BJ (cell line): ENCODE measurements around the gene KCMF1. TPM values are rescaled to one million over a fixed set of nuclear protein-coding genes. Genes with fewer than 3 reads are reported as not detected.
"Not testable (repeated sequence)": the region's sequence is repeated elsewhere in the genome, so short reads cannot be mapped to it uniquely, and the experiment has no call there.

ENCODE experiments used
- CTCF ChIA-PET: fragments of 350-600 bp; formaldehyde crosslinking; extraction: SDS; loops from one replicate; lab custom pipeline; 2021; ENCODE audit warnings: antibody characterized with exemption, inconsistent platforms; lab: Yijun Ruan, JAX
- POLR2A ChIA-PET: fragments of 300-600 bp; sonication (Branson Sonifier 250); formaldehyde crosslinking; extraction: SDS; loops from one replicate; lab custom pipeline; 2021; ENCODE audit warnings: antibody characterized with exemption; lab: Charles Lee
- DNase-seq: peaks from one replicate; pipeline ENCODE4 v3.0.0-alpha.2; 2011; ENCODE audit warnings: low read depth
- H3K27me3 ChIP-seq: 2 replicates; pipeline ENCODE4 v1.6.0; 2011; ENCODE audit warnings: low read length; ENCODE audit not compliant: control insufficient read depth, insufficient read depth
- H3K36me3 ChIP-seq: 2 replicates; pipeline ENCODE4 v1.5.1; 2011; ENCODE audit warnings: low read length; ENCODE audit not compliant: control insufficient read depth, insufficient read depth
- H3K4me3 ChIP-seq: 2 replicates; pipeline ENCODE4 v1.5.1; 2011; ENCODE audit warnings: low read depth, mild to moderate bottlenecking, control low read depth, low read length
- polyA plus RNA-seq: library from polyadenylated mRNA; depleted of rRNA; stranded (reverse); fragments of >200 nt; gene quantifications from 2 replicates; pipeline ENCODE4 v1.2.3, GENCODE V29; 2011
- TF ChIP-seq, protein P1 (sequence below): IDR thresholded peaks from 2 replicates; pipeline ENCODE4 v1.5.1; 2011; ENCODE audit warnings: low read depth, mild to moderate bottlenecking, control low read depth, inconsistent platforms, low read length, moderate library complexity; ENCODE audit not compliant: insufficient read depth

The KCMF1 gene
- polyA plus RNA-seq, 1 experiment, result 83.3 TPM

DNA sequence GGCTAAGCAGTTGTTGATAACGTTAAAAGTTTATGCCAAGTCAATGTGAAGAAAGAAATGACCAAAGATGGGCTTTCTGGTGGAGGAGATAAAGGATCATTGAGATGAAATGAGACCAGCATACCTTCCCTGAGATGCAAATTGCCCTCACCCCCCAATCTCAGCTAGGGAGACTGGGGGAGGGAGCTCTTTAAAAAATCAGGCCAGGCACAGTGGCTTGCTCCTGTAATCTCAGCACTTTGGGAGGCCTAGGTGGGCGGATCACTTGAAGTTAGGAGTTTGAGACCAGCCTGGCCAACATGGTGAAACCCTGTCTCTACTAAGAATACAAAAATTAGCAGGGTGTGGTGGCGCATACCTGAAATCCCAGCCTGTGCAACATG, 30.9 kb upstream of the KCMF1 start:
- no peaks in the 10 kb centered on the region for H3K27me3 ChIP-seq
- H3K36me3 ChIP-seq, result no peaks in the 10 kb centered on the region
- H3K4me3 ChIP-seq, result no peak overlapping the region
- CTCF ChIA-PET, result interaction anchor here (0.8 to 14.0 kb wide), 6 partner anchors 9 to 127 kb away, joined by 3 to 106 read pairs (median 4); no protein-coding TSS in a partner anchor
- DNase-seq, result no peak
- POLR2A ChIA-PET, result no interaction called here
- TF ChIP-seq, protein P1, sequence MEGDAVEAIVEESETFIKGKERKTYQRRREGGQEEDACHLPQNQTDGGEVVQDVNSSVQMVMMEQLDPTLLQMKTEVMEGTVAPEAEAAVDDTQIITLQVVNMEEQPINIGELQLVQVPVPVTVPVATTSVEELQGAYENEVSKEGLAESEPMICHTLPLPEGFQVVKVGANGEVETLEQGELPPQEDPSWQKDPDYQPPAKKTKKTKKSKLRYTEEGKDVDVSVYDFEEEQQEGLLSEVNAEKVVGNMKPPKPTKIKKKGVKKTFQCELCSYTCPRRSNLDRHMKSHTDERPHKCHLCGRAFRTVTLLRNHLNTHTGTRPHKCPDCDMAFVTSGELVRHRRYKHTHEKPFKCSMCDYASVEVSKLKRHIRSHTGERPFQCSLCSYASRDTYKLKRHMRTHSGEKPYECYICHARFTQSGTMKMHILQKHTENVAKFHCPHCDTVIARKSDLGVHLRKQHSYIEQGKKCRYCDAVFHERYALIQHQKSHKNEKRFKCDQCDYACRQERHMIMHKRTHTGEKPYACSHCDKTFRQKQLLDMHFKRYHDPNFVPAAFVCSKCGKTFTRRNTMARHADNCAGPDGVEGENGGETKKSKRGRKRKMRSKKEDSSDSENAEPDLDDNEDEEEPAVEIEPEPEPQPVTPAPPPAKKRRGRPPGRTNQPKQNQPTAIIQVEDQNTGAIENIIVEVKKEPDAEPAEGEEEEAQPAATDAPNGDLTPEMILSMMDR, result no peak

DNA sequence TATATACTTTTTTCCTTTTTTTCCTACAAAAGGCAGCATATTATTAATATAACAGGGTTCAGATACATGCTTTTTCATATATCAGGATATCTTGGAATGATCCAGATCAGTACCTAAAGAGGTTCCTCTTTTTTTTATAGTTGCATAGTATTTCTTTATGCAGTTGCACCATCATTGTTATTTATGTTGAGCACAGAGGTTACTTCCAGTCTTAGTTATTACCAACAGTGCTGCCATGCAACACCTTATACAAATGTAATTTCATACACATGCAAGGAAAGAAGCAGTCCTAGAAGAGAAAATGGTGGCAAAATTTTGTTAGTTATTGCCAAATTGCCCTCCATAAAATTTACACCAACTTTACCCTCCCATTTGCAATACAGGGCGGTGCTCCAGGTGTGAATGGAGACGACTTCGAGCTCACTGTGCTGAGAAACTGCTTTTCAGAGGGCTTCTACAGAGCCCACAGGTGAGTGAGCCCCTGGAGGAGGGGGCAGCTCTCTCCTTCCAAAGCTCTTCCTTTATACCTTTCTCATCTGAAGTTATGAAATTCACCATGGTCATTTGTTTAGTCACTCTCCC, 30.0 kb upstream of the KCMF1 start:
- H3K36me3 ChIP-seq, result no peaks in the 10 kb centered on the region
- H3K27me3 ChIP-seq, result no peaks in the 10 kb centered on the region
- H3K4me3 ChIP-seq, result no peak overlapping the region
- ChIA-PET POLR2A (no interaction called here), CTCF (interaction anchor here (1.1 to 14.0 kb wide), 4 partner anchors 13 to 126 kb away, joined by 3 to 106 read pairs (median 4); no protein-coding TSS in a partner anchor)
- no peak for DNase-seq
- TF ChIP-seq, protein P1, result no peak

DNA sequence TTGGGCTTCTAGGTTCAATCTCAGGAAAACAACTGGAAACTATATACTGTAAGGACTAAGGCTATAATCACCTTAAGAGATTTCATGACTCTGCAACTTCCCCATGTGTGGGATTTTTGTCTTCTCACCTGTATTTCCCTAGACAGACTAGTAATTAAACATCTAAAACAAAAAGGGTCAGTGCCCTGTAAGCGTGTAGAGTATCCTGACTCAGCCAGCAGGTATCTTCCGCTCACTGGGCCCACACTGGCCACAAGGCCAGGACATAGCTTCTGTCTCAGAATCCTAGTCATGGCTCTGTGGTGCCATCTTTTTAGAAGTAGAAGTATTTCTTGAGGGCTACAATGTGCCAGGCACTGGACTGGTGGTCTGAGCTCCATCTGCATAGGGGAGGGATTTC, 28.8 kb upstream of the KCMF1 start:
- TF ChIP-seq, protein P1, result no peak
- POLR2A ChIA-PET, result no interaction called here
- no peak overlapping the region for H3K4me3 ChIP-seq
- CTCF ChIA-PET, result interaction anchor here (1.1 to 14.0 kb wide), 3 partner anchors 17 to 358 kb away, joined by 4 to 106 read pairs (median 4); no protein-coding TSS in a partner anchor
- no peak for DNase-seq
- no peaks in the 10 kb centered on the region for H3K27me3 ChIP-seq
- no peaks in the 10 kb centered on the region for H3K36me3 ChIP-seq

DNA sequence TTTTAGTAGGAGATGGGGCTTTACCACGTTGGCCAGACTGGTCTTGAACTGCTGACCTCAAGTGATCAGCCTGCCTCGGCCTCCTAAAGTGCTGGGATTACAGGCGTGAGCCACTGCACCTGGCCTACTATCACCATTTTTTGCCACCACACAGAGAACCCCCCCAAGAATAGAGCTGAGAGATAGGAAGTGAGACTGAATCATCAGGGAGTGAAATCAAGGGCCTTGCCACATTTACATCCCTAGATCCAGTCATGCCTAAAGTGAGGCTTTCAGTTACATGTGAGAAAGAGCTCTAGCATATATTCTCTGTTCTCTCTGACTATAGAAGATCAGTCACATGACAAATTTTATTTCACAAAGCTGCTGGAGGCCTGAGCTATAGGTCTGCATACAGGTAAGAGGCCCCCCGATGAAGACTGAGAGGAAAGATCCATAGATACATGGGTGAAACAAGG, 28.0 kb upstream of the KCMF1 start:
- Histone ChIP-seq H3K4me3 (no peak overlapping the region), H3K27me3 (no peaks in the 10 kb centered on the region), H3K36me3 (no peaks in the 10 kb centered on the region)
- DNase-seq, result no peak
- TF ChIP-seq, protein P1, result no peak
- ChIA-PET POLR2A (interaction anchor here (0.7 kb wide), 1 partner anchor 113 kb away, joined by 3 read pairs; no protein-coding TSS in a partner anchor), CTCF (interaction anchor here (1.1 to 14.0 kb wide), 2 partner anchors 17 to 357 kb away, joined by 4 to 106 read pairs; no protein-coding TSS in a partner anchor)

DNA sequence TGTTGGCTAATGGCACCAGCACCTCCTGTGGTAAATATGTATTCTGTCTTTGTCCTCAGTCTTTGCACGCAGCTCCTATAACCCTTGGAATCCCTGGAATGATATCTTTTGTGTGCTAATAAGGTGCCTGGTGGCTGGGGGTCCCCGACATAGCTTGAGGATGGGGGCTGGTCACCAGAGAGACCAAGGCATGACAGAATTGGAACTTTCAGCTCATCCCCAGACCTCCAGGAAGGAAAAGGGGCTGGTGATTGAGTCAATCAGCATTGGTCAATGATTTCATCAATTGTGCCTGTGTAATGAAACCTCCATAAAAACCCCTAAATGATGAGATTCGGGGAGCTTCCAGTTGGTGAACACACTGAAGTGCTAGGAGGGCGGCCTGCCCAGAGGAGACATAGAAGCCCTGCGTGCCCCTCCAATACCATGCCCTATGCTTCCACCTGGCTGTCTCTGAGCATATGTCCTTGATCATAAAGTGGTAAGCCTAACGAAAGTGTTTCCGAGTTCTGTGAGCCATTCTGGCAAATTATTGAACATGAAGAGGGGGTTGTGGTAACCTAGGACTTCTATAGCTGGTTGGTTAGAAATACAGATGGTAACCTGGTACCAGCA, 26.6 kb upstream of the KCMF1 start:
- no peak overlapping the region for H3K4me3 ChIP-seq
- DNase-seq, result no peak
- CTCF ChIA-PET, result interaction anchor here (14.0 kb wide), 1 partner anchor 19 kb away, joined by 106 read pairs; no protein-coding TSS in a partner anchor
- TF ChIP-seq, protein P1, result no peak
- POLR2A ChIA-PET, result no interaction called here
- H3K36me3 ChIP-seq, result no peaks in the 10 kb centered on the region
- no peaks in the 10 kb centered on the region for H3K27me3 ChIP-seq

DNA sequence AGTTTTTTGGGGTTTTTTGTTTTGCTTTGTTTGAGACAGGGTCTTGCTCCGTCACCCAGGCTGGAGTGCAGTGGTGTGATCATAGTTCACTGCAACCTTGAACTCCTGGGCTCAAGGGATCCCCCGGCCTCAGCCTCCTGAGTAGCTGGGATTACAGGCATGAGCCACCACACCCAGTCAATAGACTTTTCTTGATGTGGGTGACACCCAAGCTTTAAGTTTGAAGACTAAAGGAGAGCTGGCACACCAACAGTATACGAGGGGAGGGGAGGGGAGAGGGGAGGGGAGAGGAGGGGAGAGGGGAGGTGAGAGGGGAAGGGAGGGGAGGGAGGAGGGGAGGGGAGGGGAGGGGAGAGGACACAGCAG, 25.1 kb upstream of the KCMF1 start:
- H3K36me3 ChIP-seq, POLR2A ChIA-PET: not testable (repeated sequence)
- CTCF ChIA-PET, result interaction anchor here (1.4 to 14.0 kb wide), 4 partner anchors 12 to 353 kb away, joined by 3 to 106 read pairs (median 8); no protein-coding TSS in a partner anchor

More for the DNA sequence above, 25.1 kb upstream of the KCMF1 start:
- H3K27me3 ChIP-seq, DNase-seq, H3K4me3 ChIP-seq: not testable (repeated sequence)
